ENCODE data around the gene DDAH2.

- no peak for TF ChIP-seq SIN3A (IDR thresholded peaks at IDR 0.05; ENCODE audit: borderline replicate concordance, insufficient read depth, low read length)
- TF ChIP-seq REST (IDR thresholded peaks at IDR 0.05; ENCODE audit: insufficient read depth in 1 of 2, low read depth in 2 of 2, low read length in 2 of 2): no peak
- no peak for TF ChIP-seq POLR2AphosphoS5 (IDR thresholded peaks at IDR 0.05; ENCODE audit: low read depth, low read length)
- TF ChIP-seq TAF1 (IDR thresholded peaks at IDR 0.05; ENCODE audit: borderline replicate concordance, insufficient read depth, low read length): no peak
These were observed 5.0 kb downstream of the DDAH2 start for GRCh38 chr6:31723980-31724691.
